ENCODE results near the gene STPG1. TPM values are rescaled to one million over a fixed set of nuclear protein-coding genes. Genes with fewer than 3 reads are reported as not detected.
"Not testable (repeated sequence)": the region's sequence is repeated elsewhere in the genome, so short reads cannot be mapped to it uniquely, and the experiment has no call there.

Gene STPG1
- 2.7 TPM for total RNA-seq

GRCh38 chr1:24413350-24414163 is at the start of gene STPG1:
TSS of gene STPG1 (minus strand) at chr1:24413782. CDS start at chr1:24401388, 12,394 bp downstream.
- peak; percentile 35 for DNase-seq

- not testable (repeated sequence) for DNase-seq
Observed at GRCh38 chr1:24462128-24462527, 48.5 kb upstream of the STPG1 start.

GRCh38 chr1:24459551-24460266 is 46.1 kb upstream of the STPG1 start:
- no peak for DNase-seq

GRCh38 chr1:24457866-24458265 is 44.3 kb upstream of the STPG1 start:
- DNase-seq: no peak

GRCh38 chr1:24455272-24455671 is 41.7 kb upstream of the STPG1 start:
- DNase-seq: no peak

GRCh38 chr1:24454673-24455072 is 41.1 kb upstream of the STPG1 start:
- no peak for DNase-seq

- DNase-seq: no peak
Observed at GRCh38 chr1:24452922-24453485, 39.4 kb upstream of the STPG1 start.

GRCh38 chr1:24451746-24452145 is 38.2 kb upstream of the STPG1 start:
- DNase-seq: peak; percentile 49

GRCh38 chr1:24450857-24451397 is 37.3 kb upstream of the STPG1 start:
- no peak for DNase-seq

- DNase-seq: no peak
Observed at GRCh38 chr1:24450316-24450715, 36.7 kb upstream of the STPG1 start.

- DNase-seq: not testable (repeated sequence)
Observed at GRCh38 chr1:24446446-24446845, 32.9 kb upstream of the STPG1 start.

- peak; percentile 54 for DNase-seq
Observed at GRCh38 chr1:24443241-24443656, 29.7 kb upstream of the STPG1 start.

GRCh38 chr1:24442764-24443163 is 29.2 kb upstream of the STPG1 start:
- no peak for DNase-seq

GRCh38 chr1:24441996-24442668 is 28.6 kb upstream of the STPG1 start:
- no peak for DNase-seq

- no peak for DNase-seq
Observed at GRCh38 chr1:24441480-24441879, 27.9 kb upstream of the STPG1 start.

- DNase-seq: no peak
Observed at GRCh38 chr1:24440436-24440835, 26.9 kb upstream of the STPG1 start.

GRCh38 chr1:24438423-24438901 is 24.9 kb upstream of the STPG1 start:
- DNase-seq: peak; percentile 44

GRCh38 chr1:24437631-24438396 is 24.2 kb upstream of the STPG1 start:
- DNase-seq: peak; percentile 35

GRCh38 chr1:24435782-24436365 is 22.3 kb upstream of the STPG1 start:
- DNase-seq: no peak

- DNase-seq: no peak
Observed at GRCh38 chr1:24427545-24427862, 13.9 kb upstream of the STPG1 start.
